HepG2 (cell line): ENCODE data around the gene SLC16A3. TPM values are rescaled to one million over a fixed set of nuclear protein-coding genes. Genes with fewer than 3 reads are reported as not detected.

ENCODE experiments used
- ATM ChIP-seq: fragments of 450-650 bp; IDR thresholded peaks from 2 replicates; pipeline ENCODE4 v1.7.1; 2017; ENCODE audit warnings: mild to moderate bottlenecking, borderline replicate concordance
- CHCHD3 ChIP-seq: sonication (generic); formaldehyde crosslinking; IDR thresholded peaks from 2 replicates; pipeline ENCODE4 v1.8.0; 2022; ENCODE audit warnings: mild to moderate bottlenecking, missing genetic modification reagents, moderate library complexity
- DR1 ChIP-seq: sonication (generic); formaldehyde crosslinking; IDR thresholded peaks from 2 replicates; pipeline ENCODE4 v1.8.0; 2021; ENCODE audit warnings: mild to moderate bottlenecking, missing genetic modification reagents, inconsistent platforms
- FOSL2 ChIP-seq: sonication (generic); formaldehyde crosslinking; IDR thresholded peaks from 2 replicates; pipeline ENCODE4 v1.4.0; 2020; ENCODE audit warnings: missing genetic modification reagents
- GZF1 ChIP-seq: sonication (generic); formaldehyde crosslinking; IDR thresholded peaks from 2 replicates; pipeline ENCODE4 v1.5.1; 2020; ENCODE audit warnings: mild to moderate bottlenecking, missing genetic modification reagents
- KAT8 ChIP-seq: IDR thresholded peaks from 2 replicates; pipeline ENCODE4 v1.6.1; 2016; ENCODE audit warnings: missing genetic modification reagents, missing compliant biosample characterization
- POLR2A ChIP-seq, 2 experiments: IDR thresholded peaks; 2 replicates each; pipeline ENCODE4 v1.6.1; 2011; ENCODE audit warnings: low read depth in 2 of 2, low read length in 2 of 2, mild to moderate bottlenecking in 1 of 2, moderate library complexity in 1 of 2; ENCODE audit not compliant: insufficient read depth in 1 of 2
- THAP11 ChIP-seq: IDR thresholded peaks from 2 replicates; pipeline ENCODE4 v1.6.1; 2016; ENCODE audit warnings: missing biosample characterization, missing genetic modification reagents
- YEATS4 ChIP-seq: sonication (generic); formaldehyde crosslinking; IDR thresholded peaks from 2 replicates; pipeline ENCODE4 v1.4.0; 2020; ENCODE audit warnings: missing genetic modification reagents, borderline replicate concordance
- ZNF224 ChIP-seq: sonication (generic); formaldehyde crosslinking; IDR thresholded peaks from 2 replicates; pipeline ENCODE4 v1.5.0; 2020; ENCODE audit warnings: mild to moderate bottlenecking, missing genetic modification reagents
- ZNF274 ChIP-seq: sonication (generic); formaldehyde crosslinking; IDR thresholded peaks from 2 replicates; pipeline ENCODE4 v1.5.1; 2020; ENCODE audit warnings: mild to moderate bottlenecking, missing genetic modification reagents
- ZNF343 ChIP-seq: sonication (generic); formaldehyde crosslinking; IDR thresholded peaks from 2 replicates; pipeline ENCODE4 v1.4.0; 2020; ENCODE audit warnings: mild to moderate bottlenecking, missing genetic modification reagents
- ZNF761 ChIP-seq: sonication (generic); formaldehyde crosslinking; conservative IDR thresholded peaks from 2 replicates; pipeline ENCODE4 v1.4.0; 2020; ENCODE audit warnings: mild to moderate bottlenecking, missing genetic modification reagents
- ZNF781 ChIP-seq: sonication (generic); formaldehyde crosslinking; IDR thresholded peaks from 2 replicates; pipeline ENCODE4 v1.5.1; 2020; ENCODE audit warnings: borderline replicate concordance, mild to moderate bottlenecking, missing genetic modification reagents; ENCODE audit errors: not compliant biosample characterization
- ZSCAN9 ChIP-seq: IDR thresholded peaks from 2 replicates; pipeline ENCODE4 v1.6.1; 2016; ENCODE audit warnings: borderline replicate concordance
- polyA plus RNA-seq, 8 experiments: library from polyadenylated mRNA; depleted of rRNA in 3 of 8; stranded (reverse) in 7 of 8; unstranded in 1 of 8; fragments of >200 nt; fragmentation: Illumina TruSeq in 4 of 8; extraction: Trizol in 4 of 8; gene quantifications; 2 replicates each; pipeline versions ENCODE4 v1.2.1 to v1.2.3, GENCODE V29; 2011 to 2016; ENCODE audit warnings: low read depth in 4 of 8, missing spikeins in 1 of 8, mixed read lengths in 1 of 8; ENCODE audit not compliant: insufficient read depth in 1 of 8
- total RNA-seq, 5 experiments: library from RNA; depleted of rRNA; stranded (reverse); fragments of >200 nt; fragmentation: Illumina TruSeq; extraction: Trizol; gene quantifications; 2 replicates each; pipeline ENCODE4 v1.2.3, GENCODE V29; 2016; ENCODE audit warnings: low read depth in 1 of 5
- TF ChIP-seq, protein P1 (sequence below), 2 experiments: fragments of 450-650 bp in 1 of 2; sonication (generic) in 1 of 2; formaldehyde crosslinking in 1 of 2; IDR thresholded peaks; 2 replicates each; pipeline versions ENCODE4 v1.6.1 to v1.8.0; 2016 to 2022; ENCODE audit warnings: antibody characterized with exemption in 1 of 2, mild to moderate bottlenecking in 1 of 2, missing genetic modification reagents in 1 of 2
- TF ChIP-seq, protein P2 (sequence below): conservative IDR thresholded peaks from 2 replicates; pipeline ENCODE4 v1.6.1; 2018; ENCODE audit warnings: missing genetic modification reagents
- TF ChIP-seq, protein P3 (sequence below): sonication (generic); formaldehyde crosslinking; IDR thresholded peaks from 2 replicates; pipeline ENCODE4 v1.8.1; 2023; ENCODE audit warnings: mild to moderate bottlenecking, missing genetic modification reagents

Gene SLC16A3
- total and polyA plus RNA-seq, 2 of the 13 experiments (the other 11 are each of a cell fraction or from before 2014, with no cell fraction given): 242 to 349 TPM

DNA sequence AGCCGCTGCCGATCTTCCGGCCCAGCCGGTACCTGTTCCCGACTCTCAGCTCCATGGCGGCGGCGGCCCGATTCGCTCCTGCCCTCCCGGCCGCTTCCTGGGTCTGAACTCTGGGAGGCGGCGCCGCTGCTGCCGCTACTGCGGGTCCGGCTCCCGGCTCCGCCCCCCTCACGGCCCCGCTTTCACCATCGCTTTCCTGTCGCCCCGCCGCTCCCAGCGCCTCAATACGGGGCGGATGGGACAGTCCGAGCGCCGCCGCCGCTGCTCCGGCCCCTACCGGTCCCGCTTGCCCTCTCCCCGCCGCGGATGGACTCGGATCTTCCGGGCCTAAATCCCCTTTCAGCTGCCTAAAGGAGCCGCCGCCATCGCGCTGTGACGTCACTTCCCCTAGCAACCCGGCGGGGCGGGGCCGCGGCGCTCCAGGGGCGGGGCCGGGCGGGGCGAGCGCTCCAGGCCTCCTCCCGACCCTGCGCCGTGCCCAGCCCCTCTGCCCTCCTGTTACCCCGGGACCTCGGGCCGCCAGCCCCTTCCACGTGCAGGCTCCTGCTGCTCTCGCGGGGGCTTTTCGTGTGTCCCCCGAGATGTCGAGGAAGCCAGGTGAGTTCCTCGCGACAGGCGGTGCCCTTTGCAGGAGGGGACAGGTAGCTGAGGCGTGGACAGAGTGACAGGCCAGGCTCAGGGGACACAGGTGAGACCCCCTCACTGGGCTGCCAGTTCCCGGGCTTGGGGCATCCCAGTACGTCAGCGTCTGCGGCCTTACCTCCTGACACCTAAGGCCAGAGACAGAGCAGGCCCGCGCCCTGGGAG, 44.7 kb downstream of the SLC16A3 start, which contains the start of gene CSNK1D (continued):
- TF ChIP-seq, protein P1, sequence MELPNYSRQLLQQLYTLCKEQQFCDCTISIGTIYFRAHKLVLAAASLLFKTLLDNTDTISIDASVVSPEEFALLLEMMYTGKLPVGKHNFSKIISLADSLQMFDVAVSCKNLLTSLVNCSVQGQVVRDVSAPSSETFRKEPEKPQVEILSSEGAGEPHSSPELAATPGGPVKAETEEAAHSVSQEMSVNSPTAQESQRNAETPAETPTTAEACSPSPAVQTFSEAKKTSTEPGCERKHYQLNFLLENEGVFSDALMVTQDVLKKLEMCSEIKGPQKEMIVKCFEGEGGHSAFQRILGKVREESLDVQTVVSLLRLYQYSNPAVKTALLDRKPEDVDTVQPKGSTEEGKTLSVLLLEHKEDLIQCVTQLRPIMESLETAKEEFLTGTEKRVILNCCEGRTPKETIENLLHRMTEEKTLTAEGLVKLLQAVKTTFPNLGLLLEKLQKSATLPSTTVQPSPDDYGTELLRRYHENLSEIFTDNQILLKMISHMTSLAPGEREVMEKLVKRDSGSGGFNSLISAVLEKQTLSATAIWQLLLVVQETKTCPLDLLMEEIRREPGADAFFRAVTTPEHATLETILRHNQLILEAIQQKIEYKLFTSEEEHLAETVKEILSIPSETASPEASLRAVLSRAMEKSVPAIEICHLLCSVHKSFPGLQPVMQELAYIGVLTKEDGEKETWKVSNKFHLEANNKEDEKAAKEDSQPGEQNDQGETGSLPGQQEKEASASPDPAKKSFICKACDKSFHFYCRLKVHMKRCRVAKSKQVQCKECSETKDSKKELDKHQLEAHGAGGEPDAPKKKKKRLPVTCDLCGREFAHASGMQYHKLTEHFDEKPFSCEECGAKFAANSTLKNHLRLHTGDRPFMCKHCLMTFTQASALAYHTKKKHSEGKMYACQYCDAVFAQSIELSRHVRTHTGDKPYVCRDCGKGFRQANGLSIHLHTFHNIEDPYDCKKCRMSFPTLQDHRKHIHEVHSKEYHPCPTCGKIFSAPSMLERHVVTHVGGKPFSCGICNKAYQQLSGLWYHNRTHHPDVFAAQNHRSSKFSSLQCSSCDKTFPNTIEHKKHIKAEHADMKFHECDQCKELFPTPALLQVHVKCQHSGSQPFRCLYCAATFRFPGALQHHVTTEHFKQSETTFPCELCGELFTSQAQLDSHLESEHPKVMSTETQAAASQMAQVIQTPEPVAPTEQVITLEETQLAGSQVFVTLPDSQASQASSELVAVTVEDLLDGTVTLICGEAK (IDR thresholded peaks at IDR 0.05): no peak
- TF ChIP-seq, protein P1 (CRISPR knock-in tag; IDR thresholded peaks at IDR 0.05): peak; percentile 77; the same call in 1 of the 2 replicates
- TF ChIP-seq DR1 (peak; percentile 100), POLR2A (IDR thresholded peaks at IDR 0.05; ENCODE audit: insufficient read depth in 1 of 2, low read depth in 2 of 2, low read length in 2 of 2) (peak; percentile 71 to 92), ATM (no peak), CHCHD3 (CRISPR knock-in tag) (0 out of 2 replicates have a peak, but pooled peaks have one; percentile 41), ZNF781 (peak; percentile 58), ZNF274 (0 out of 2 replicates have a peak, but pooled peaks have one; percentile 68), KAT8 (CRISPR knock-in tag) (peak; percentile 91), YEATS4 (CRISPR knock-in tag) (peak; percentile 97), ZSCAN9 (CRISPR knock-in tag) (peak; percentile 80), GZF1 (CRISPR knock-in tag) (peak; percentile 85), THAP11 (peak; percentile 85), ZNF761 (CRISPR knock-in tag) (peak; percentile 86), FOSL2 (CRISPR knock-in tag) (peak; percentile 59), ZNF343 (CRISPR knock-in tag) (peak; percentile 92), ZNF224 (CRISPR knock-in tag) (peak; percentile 46)
- TF ChIP-seq, protein P2, sequence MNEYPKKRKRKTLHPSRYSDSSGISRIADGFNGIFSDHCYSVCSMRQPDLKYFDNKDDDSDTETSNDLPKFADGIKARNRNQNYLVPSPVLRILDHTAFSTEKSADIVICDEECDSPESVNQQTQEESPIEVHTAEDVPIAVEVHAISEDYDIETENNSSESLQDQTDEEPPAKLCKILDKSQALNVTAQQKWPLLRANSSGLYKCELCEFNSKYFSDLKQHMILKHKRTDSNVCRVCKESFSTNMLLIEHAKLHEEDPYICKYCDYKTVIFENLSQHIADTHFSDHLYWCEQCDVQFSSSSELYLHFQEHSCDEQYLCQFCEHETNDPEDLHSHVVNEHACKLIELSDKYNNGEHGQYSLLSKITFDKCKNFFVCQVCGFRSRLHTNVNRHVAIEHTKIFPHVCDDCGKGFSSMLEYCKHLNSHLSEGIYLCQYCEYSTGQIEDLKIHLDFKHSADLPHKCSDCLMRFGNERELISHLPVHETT (CRISPR knock-in tag): peak; percentile 82
- TF ChIP-seq, protein P3, sequence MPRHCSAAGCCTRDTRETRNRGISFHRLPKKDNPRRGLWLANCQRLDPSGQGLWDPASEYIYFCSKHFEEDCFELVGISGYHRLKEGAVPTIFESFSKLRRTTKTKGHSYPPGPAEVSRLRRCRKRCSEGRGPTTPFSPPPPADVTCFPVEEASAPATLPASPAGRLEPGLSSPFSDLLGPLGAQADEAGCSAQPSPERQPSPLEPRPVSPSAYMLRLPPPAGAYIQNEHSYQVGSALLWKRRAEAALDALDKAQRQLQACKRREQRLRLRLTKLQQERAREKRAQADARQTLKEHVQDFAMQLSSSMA (CRISPR knock-in tag): peak; percentile 85; the same call in 1 of the 2 replicates
